ENCODE data around the gene ANKRD62. TPM values are rescaled to one million over a fixed set of nuclear protein-coding genes. Genes with fewer than 3 reads are reported as not detected.

ANKRD62 gene
- total and polyA plus RNA-seq, 7 donors: 0.03 to 0.55 TPM; not detected in 5

- TF ChIP-seq CTCF (IDR thresholded peaks at IDR 0.05) (no peak), POLR2AphosphoS5 (IDR thresholded peaks at IDR 0.05) (no peak), POLR2A (IDR thresholded peaks at IDR 0.05) (no peak)
- Histone ChIP-seq H3K27ac (no peak overlapping the region), H3K36me3 (no peaks in the 10 kb centered on the region), H3K4me3 (no peak overlapping the region), H3K4me1 (no peaks in the 10 kb centered on the region), H3K27me3 (no peaks in the 10 kb centered on the region), H3K9me3 (no peaks in the 10 kb centered on the region)
- 82 to 91% methylated on average over 16 of the region's 16 CpGs for WGBS, 2 donors
- intact Hi-C loops (cut with DNase I): no loop called here
- no peak for DNase-seq
These were observed 34.1 kb upstream of the ANKRD62 start for GRCh38 chr18:12059334-12060181.

- WGBS, 2 donors: 77 to 86% methylated on average over 20 of the region's 20 CpGs
- no peaks in the 10 kb centered on the region for H3K36me3 ChIP-seq
- no peak overlapping the region for H3K4me3 ChIP-seq
- H3K27ac ChIP-seq: no peak overlapping the region
- TF ChIP-seq POLR2AphosphoS5 (IDR thresholded peaks at IDR 0.05) (no peak), POLR2A (IDR thresholded peaks at IDR 0.05) (no peak), EP300 (IDR thresholded peaks at IDR 0.05) (no peak), CTCF (IDR thresholded peaks at IDR 0.05) (no peak)
- H3K27me3 ChIP-seq: no peaks in the 10 kb centered on the region
- DNase-seq: no peak
- no peaks in the 10 kb centered on the region for H3K9me3 ChIP-seq
- intact Hi-C loops (cut with DNase I): no loop called here
- H3K4me1 ChIP-seq: no peaks in the 10 kb centered on the region
These were observed 33.3 kb upstream of the ANKRD62 start for GRCh38 chr18:12060182-12060870.

GRCh38 chr18:12061685-12062084, 32.0 kb upstream of the ANKRD62 start:
- Histone ChIP-seq H3K36me3 (no peaks in the 10 kb centered on the region), H3K9me3 (no peaks in the 10 kb centered on the region), H3K27me3 (no peaks in the 10 kb centered on the region), H3K4me1 (no peaks in the 10 kb centered on the region), H3K4me3 (no peak overlapping the region), H3K27ac (no peak overlapping the region)
- TF ChIP-seq POLR2A (IDR thresholded peaks at IDR 0.05) (no peak), EP300 (IDR thresholded peaks at IDR 0.05) (no peak), POLR2AphosphoS5 (IDR thresholded peaks at IDR 0.05) (no peak), CTCF (IDR thresholded peaks at IDR 0.05) (no peak)
- 82 to 89% methylated on average over 14 of the region's 14 CpGs for WGBS, 2 donors
- no peak for DNase-seq
- intact Hi-C loops (cut with DNase I): no loop called here

GRCh38 chr18:12062974-12063373, 30.7 kb upstream of the ANKRD62 start:
- Histone ChIP-seq H3K4me1 (no peaks in the 10 kb centered on the region), H3K4me3 (no peak overlapping the region), H3K9me3 (no peaks in the 10 kb centered on the region), H3K27ac (no peak overlapping the region), H3K27me3 (no peaks in the 10 kb centered on the region), H3K36me3 (no peaks in the 10 kb centered on the region)
- no peak for TF ChIP-seq POLR2AphosphoS5 (IDR thresholded peaks at IDR 0.05)
- TF ChIP-seq CTCF (IDR thresholded peaks at IDR 0.05): no peak
- TF ChIP-seq EP300 (IDR thresholded peaks at IDR 0.05): no peak
- TF ChIP-seq POLR2A (IDR thresholded peaks at IDR 0.05): no peak
- intact Hi-C loops (cut with DNase I): no loop called here
- 63 to 73% methylated on average over 4 of the region's 4 CpGs for WGBS, 2 donors
- DNase-seq: no peak

Data from sigmoid colon (tissue), 7 donors.